ENCODE data around the gene HGFAC. TPM values are rescaled to one million over a fixed set of nuclear protein-coding genes. Genes with fewer than 3 reads are reported as not detected.

The HGFAC gene
- total and polyA plus RNA-seq, 2 of the 13 experiments (the other 11 are each of a cell fraction or from before 2014, with no cell fraction given) = 8.5 to 63.6 TPM

- TF ChIP-seq FOXC1 (CRISPR knock-in tag; IDR thresholded peaks at IDR 0.05; ENCODE audit: borderline replicate concordance) = no peak
- peak; percentile 83 for TF ChIP-seq ZNF816 (CRISPR knock-in tag; IDR thresholded peaks at IDR 0.05; ENCODE audit: borderline replicate concordance)
- TF ChIP-seq MAZ (IDR thresholded peaks at IDR 0.05; ENCODE audit: borderline replicate concordance, low read depth, low read length) = no peak
- no peak for TF ChIP-seq MAZ (CRISPR knock-in tag; IDR thresholded peaks at IDR 0.05; ENCODE audit: low read depth)
- no peak for TF ChIP-seq TEF (CRISPR knock-in tag; IDR thresholded peaks at IDR 0.05)
- TF ChIP-seq ADNP (CRISPR knock-in tag; IDR thresholded peaks at IDR 0.05) = no peak
- 0 out of 2 replicates have a peak, but pooled peaks have one; percentile 22 for TF ChIP-seq ATF7 (IDR thresholded peaks at IDR 0.05)
- TF ChIP-seq ATF7 (CRISPR knock-in tag; IDR thresholded peaks at IDR 0.05) = no peak
- TF ChIP-seq GMEB1 (CRISPR knock-in tag; IDR thresholded peaks at IDR 0.05; ENCODE audit: borderline replicate concordance) = no peak
- no peak for TF ChIP-seq ZNF878 (CRISPR knock-in tag; IDR thresholded peaks at IDR 0.05)
- no peak; the same call in 1 of the 2 replicates for TF ChIP-seq ZBTB20 (CRISPR knock-in tag; IDR thresholded peaks at IDR 0.05; ENCODE audit: borderline replicate concordance, low read depth)
- TF ChIP-seq ZFP36L1 (CRISPR knock-in tag; IDR thresholded peaks at IDR 0.05) = 0 out of 2 replicates have a peak, but pooled peaks have one; percentile 20
- TF ChIP-seq HMGXB4 (CRISPR knock-in tag; IDR thresholded peaks at IDR 0.05; ENCODE audit: borderline replicate concordance in 1 of 2, low read depth in 1 of 2) = no peak
- no peak for TF ChIP-seq MIER3 (CRISPR knock-in tag; IDR thresholded peaks at IDR 0.05; ENCODE audit: borderline replicate concordance)
- TF ChIP-seq AKNA (CRISPR knock-in tag; IDR thresholded peaks at IDR 0.05; ENCODE audit: borderline replicate concordance) = no peak
- TF ChIP-seq CREB3 (CRISPR knock-in tag; IDR thresholded peaks at IDR 0.05) = no peak
- no peak for TF ChIP-seq ZNF746 (CRISPR knock-in tag; IDR thresholded peaks at IDR 0.05)
Observed at GRCh38 chr4:3442460-3442958, 741 bp downstream of the HGFAC start (continued).

All from HepG2 (cell line).